ENCODE measurements around the gene SURF1.

SURF1 gene

DNA sequence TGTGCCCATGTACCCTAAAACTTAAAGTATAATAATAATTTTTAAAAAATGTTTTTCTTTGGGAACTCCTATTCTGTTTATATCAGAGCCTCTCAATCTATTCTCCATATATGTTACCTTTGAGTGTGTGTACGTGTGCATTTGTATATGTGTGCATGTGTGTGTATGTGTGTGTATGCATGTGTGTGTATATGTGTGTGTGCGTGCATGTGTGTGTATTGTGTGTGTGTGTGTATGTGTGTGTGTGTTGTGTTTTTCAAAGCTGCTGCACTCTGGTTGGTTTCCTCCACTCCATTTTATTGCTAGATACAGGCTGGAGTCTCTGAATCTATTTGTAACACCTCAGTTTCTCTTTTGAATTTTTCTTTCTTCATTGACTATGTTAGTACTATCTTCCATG, 40.3 kb downstream of the SURF1 start:
- no peak for DNase-seq

DNA sequence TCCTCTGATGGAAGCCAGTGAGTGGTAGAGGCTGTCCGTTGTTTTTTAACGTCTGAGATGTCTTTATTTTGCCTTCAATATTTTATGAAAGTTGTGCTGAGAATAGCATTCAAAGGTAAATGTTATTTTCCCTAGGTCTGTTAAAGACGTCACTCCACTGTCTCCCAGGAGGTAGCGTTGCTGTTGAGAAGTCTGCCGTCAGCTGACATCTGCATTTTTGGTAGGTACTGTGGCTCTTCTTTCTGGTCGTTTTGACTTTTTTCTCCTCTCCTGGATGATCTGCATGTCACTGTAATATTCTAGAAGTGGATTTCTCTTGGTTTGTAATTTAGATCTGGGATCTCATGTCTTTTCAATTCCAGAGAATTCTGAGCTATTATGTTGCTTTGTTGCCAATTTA, 46.7 kb downstream of the SURF1 start:
- DNase-seq, result no peak

DNA sequence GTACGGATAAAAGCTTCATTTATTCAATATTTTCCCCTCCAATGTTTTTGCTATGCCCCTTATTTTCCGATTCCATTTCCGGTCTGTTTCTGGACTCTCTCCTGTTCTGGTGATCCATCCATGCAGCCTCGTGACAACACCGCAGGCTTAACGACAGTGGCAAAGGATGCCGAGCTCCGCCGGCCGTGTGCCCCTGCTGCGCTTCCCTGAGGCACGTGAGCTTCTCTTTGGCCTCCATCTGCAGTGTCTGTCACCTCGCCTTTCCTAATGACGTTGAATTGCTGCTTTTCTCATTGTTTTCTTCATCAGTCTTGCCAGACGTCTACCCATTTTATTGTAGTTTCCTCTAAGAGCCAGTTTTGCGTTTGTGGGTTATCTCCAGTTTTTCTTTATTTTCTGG, 49.0 kb downstream of the SURF1 start:
- no peak for DNase-seq

DNA sequence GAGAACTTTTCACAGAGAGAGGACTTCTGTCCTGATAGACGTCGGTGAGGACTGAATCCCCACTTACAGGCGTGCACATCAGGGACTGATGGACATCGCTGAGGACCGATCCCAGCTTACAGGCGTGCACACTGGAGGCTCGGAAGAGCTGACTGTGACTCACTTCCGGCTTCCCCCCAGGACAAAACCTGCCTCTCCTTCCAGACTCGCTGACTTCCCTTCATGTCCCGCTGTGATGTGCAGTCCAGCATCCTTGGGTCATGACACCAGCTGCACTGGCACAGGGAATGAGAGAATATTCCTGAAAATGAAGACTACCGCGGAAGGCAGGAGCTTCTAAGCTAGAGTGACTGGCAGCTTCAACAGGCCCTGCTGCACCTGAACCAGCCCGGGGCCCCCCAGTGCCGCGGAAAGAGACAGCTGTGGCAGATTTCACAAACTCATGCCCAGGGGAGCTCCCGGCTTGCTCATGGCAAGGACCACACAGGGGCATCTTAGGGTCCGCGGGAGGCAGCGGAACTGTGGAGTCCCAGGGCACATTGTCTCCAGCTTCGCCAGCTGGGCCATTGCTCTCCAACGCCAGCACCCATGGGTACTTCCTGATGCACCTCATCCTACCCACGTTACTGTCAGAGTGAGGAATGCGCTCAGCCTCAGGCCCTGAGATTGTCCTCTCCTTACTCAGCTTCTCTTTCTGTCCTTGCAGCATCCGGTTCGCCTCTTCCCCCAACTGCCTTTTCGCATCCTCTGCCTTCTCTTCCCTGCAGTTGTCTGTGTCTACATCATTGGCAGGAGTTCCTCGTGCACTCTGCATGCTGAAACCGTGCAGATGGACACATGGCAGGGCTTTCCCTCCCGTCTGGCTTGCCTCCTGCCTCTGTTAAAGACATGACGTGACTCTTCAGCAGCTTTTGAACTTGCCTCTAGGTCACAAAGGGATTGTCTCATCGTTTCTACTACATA, 49.8 kb downstream of the SURF1 start:
- DNase-seq, result no peak

DNA sequence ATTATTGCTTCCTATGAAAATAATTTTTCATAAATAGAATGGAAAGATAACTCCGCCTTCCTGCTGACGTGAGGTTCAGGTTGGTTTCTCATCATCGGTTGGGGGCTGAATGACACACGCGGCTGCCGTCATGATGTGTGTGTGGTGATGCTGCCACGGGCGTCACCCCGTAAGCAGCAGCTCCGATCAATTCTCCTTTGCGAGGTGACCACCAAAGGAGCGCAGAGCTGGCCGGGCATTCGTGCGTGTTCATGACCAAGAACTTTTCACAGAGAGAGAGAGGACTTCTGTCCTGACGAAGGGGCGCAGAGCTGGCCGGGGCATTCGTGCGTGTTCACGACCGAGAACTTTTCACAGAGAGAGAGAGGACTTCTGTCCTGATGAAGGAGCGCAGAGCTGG, 50.6 kb downstream of the SURF1 start:
- no peak for DNase-seq

DNA sequence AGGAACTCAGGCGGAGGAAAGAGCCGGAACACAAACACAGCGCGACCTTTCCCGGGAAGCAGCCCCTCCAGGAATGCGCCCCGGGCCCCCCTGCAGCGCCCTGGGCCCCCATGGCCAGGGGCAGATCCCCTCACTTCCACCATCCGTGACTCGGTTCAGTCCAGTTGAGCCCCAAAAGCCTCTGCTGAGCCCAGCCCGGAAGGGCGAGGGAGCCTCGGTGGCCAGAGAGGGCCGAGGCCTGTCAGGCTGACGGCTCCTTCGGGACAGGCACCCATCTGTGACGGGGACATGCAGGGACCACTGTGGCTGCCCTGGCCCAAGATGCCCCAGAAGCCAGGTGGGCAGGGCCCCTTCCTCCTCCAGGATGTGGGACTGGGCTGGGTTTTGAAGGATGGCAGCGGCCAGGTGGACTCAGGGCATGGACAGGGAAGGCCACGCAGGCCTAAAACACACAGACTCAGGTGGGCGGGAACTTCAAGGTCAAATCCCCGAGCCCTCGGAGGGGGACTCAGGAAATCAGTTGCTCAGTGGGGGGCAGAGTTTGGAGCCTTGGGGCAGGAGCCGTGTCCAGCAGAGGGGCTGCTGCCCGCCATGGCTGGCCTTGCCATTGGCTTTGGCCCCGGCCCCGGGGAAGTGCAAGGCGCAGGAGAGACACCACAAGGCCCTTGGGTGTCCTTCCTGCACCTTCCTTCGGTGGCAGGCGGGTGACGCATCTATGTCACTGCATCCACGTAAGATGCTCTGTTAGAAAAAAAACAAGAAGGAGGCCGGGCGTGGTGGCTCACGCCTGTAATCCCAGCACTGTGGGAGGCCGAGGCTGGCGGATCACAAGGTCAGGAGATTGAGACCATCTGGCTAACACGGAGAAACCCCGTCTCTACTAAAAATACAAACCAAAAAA, 51.6 kb downstream of the SURF1 start:
- no peak for DNase-seq

DNA sequence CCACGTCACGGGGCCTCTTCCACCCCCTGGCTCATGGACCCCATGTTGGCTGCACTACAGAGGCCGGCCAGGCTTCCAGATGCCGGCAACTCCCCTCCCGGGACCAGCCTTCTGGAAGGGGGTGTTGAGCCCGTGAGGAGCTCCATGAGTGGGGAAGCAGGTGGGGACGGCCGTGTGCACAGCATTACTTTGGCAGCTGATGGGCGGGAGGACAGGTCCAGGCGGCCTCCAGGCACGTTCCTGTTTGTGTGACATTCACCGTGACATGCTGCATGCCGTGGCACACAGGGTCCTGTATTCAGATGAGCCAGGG, 52.2 kb downstream of the SURF1 start:
- DNase-seq, result no peak

DNA sequence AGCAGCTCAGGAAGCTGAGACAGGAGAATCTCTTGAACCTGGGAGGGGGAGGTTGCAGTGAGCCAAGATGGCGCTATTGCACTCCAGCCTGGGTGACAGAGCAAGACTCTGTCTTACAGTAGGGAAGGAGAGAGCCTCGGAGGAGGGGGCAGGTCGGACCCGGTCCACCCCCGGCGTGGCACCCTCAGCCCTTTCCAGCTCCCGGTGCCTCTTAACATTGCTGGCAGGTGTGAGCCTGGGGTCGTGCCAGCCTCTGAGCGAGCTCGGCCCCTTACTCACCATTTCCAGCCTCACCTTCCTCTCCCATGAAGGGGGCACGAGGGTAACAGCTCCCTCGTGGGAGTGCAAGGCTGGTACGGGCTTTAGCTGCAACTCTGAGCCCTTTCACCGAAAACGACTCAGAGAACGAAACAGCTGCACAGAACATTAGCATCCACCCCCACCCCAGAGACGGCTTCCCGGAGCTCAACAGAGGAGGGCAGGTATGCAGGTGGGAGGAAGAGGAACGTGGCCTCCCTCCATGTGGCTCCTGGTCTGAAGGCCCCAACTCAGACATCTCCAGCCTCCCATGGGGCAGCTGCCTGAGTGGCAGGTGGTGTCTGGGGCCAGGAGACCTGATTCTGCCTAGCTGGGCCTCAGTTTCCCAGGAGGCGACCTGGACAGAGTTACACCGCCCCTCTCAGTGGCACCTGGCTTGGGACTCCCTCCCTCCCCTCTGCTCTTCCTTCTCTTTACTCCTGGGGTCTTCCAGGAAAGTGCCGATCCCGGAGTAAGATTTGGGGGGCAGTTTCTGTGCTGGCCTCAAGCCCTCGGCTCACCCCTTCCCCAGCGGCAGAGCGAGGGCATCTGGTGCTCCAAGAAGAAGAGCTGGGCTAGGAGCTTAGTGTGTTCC, 52.8 kb downstream of the SURF1 start:
- DNase-seq, result no peak
